Measurements from ENCODE around the gene NOTCH4. TPM values are rescaled to one million over a fixed set of nuclear protein-coding genes. Genes with fewer than 3 reads are reported as not detected.

The NOTCH4 gene
- total and polyA plus RNA-seq, 9 of the 15 experiments (the other 6 are each of a cell fraction or from before 2014, with no cell fraction given): 0.24 to 4.3 (median 1.7) TPM

DNA sequence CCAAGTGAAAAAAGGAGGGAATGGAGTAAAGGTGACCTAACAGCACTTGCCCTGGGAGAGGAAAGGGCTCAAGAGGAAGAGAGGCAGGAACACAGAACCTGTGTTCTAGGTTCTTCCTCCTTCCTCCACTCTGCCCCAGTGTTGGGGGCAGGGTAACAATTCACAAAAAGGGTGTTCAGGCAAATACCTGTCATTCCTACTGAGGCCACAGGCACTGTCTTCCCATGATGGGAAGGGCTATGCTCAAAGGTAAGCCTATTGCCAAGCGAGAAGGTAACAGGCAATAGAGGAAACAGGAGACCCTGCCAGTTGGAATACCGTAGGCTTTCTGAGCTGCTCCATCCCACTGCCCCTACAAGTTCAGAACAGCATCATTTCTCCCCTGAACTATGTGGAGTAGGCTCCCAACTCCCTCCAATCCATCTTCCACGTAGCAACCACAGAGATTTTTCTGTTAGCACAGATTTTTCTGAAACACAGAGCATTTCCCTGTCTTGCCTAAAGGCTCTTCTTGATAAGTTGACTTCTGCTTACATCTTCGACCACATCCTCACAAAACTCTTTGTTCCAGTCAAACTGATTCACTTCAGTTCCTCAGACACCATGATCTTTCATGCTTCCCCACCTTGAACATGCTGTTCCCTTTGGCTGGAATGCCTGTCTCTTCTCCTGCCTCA lies 50.7 kb downstream of the NOTCH4 start:
- H3K27me3 ChIP-seq (ENCODE audit: control insufficient read depth in 2 of 2, insufficient read depth in 2 of 2, low read length in 2 of 2): no peaks in the 10 kb centered on the region
- TF ChIP-seq ZBTB43 (CRISPR knock-in tag; IDR thresholded peaks at IDR 0.05) (0 out of 2 replicates have a peak, but pooled peaks have one; percentile 37), RCOR1 (IDR thresholded peaks at IDR 0.05; ENCODE audit: borderline replicate concordance in 1 of 2, low read depth in 2 of 2, low read length in 2 of 2) (0 out of 4 replicates have a peak, but pooled peaks of 1 of the 2 experiments have one; percentile 16), SRSF1 (IDR thresholded peaks at IDR 0.05; ENCODE audit: low read depth, low read length) (no peak), WHSC1 (IDR thresholded peaks at IDR 0.05; ENCODE audit: low read length) (no peak), KDM1A (IDR thresholded peaks at IDR 0.05) (peak; percentile 46 to 66; a peak in 3 of 4 replicates), ATF7 (IDR thresholded peaks at IDR 0.05) (no peak), CBFB (CRISPR knock-in tag; IDR thresholded peaks at IDR 0.05) (0 out of 2 replicates have a peak, but pooled peaks have one; percentile 65), U2AF2 (optimal IDR thresholded peaks at IDR 0.05; ENCODE audit: low read depth, low read length) (no peak), HDAC1 (IDR thresholded peaks at IDR 0.05) (peak in 1 of 2 experiments; percentile 33; a peak in 1 of 4 replicates)
- TF ChIP-seq, protein P1, sequence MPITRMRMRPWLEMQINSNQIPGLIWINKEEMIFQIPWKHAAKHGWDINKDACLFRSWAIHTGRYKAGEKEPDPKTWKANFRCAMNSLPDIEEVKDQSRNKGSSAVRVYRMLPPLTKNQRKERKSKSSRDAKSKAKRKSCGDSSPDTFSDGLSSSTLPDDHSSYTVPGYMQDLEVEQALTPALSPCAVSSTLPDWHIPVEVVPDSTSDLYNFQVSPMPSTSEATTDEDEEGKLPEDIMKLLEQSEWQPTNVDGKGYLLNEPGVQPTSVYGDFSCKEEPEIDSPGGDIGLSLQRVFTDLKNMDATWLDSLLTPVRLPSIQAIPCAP (CRISPR knock-in tag; IDR thresholded peaks at IDR 0.05; ENCODE audit: borderline replicate concordance): no peak
- TF ChIP-seq, protein P2, sequence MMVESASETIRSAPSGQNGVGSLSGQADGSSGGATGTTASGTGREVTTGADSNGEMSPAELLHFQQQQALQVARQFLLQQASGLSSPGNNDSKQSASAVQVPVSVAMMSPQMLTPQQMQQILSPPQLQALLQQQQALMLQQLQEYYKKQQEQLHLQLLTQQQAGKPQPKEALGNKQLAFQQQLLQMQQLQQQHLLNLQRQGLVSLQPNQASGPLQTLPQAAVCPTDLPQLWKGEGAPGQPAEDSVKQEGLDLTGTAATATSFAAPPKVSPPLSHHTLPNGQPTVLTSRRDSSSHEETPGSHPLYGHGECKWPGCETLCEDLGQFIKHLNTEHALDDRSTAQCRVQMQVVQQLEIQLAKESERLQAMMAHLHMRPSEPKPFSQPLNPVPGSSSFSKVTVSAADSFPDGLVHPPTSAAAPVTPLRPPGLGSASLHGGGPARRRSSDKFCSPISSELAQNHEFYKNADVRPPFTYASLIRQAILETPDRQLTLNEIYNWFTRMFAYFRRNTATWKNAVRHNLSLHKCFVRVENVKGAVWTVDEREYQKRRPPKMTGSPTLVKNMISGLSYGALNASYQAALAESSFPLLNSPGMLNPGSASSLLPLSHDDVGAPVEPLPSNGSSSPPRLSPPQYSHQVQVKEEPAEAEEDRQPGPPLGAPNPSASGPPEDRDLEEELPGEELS (CRISPR knock-in tag; IDR thresholded peaks at IDR 0.05; ENCODE audit: borderline replicate concordance): 0 out of 2 replicates have a peak, but pooled peaks have one; percentile 36
- in situ Hi-C loops (cut with MboI): no loop called here
- ChIA-PET CTCF (ENCODE audit: low intra/inter-chr PET ratio) (no interaction called here), POLR2A (interaction anchor here (0.5 to 1.4 kb wide), 4 partner anchors 9 to 24 kb away, joined by 3 to 5 read pairs (median 4); partner anchors contain the start of gene PBX2)
- no peak for DNase-seq (ENCODE audit: extremely low read depth in 1 of 4, low spot score in 3 of 4)
- 63% methylated on average over 4 of the region's 4 CpGs for WGBS (ENCODE audit: insufficient coverage, low coverage, missing lambda C conversion rate)
- H3K36me3 ChIP-seq (ENCODE audit: control insufficient read depth, insufficient read depth, low read length): peaks cover 45% of the 10 kb centered on the region
- peak overlapping the region; percentile 15; the same call in 1 of the 2 replicates for H3K4me2 ChIP-seq (ENCODE audit: insufficient read depth, low read length)
- no peak overlapping the region; the same call in 2 of the 3 replicates for H3K27ac ChIP-seq (ENCODE audit: extremely low read depth, low read depth, low read length)
- H3K4me1 ChIP-seq (replicated peaks in 1 of 2; ENCODE audit: control insufficient read depth in 2 of 2, insufficient read depth in 2 of 2, low read length in 2 of 2): peaks cover 37 to 55% of the 10 kb centered on the region in 2 experiments
- intact Hi-C loops (cut with micrococcal nuclease): loop anchor here (10.0 kb wide), 2 partner anchors 348 to 508 kb away; partner anchors contain the start of genes C6orf47, CSNK2B, GPANK1 and HSPA1B
- H3K4me3 ChIP-seq: no peak overlapping the region
- no TSS peak for BruUV-seq (replicated peaks)
- ATAC-seq: no peak
- no peaks in the 10 kb centered on the region for H3K9me1 ChIP-seq (ENCODE audit: control insufficient read depth, insufficient read depth, low read length)
- no peaks in the 10 kb centered on the region for H3K9me3 ChIP-seq (replicated peaks; ENCODE audit: control insufficient read depth, insufficient read depth, low read depth, low read length)
- no peak for FAIRE-seq
- H3K9ac ChIP-seq (ENCODE audit: insufficient read depth in 1 of 2, low read depth in 2 of 2, low read length in 2 of 2): peak overlapping the region; percentile 4 to 31; a peak in 1 of 4 replicates
- H2AFZ ChIP-seq (ENCODE audit: low read depth, low read length): no peak overlapping the region
- H3K79me2 ChIP-seq (ENCODE audit: control insufficient read depth, insufficient read depth, low read length): peaks cover 47% of the 10 kb centered on the region
- H4K20me1 ChIP-seq (replicated peaks; ENCODE audit: control insufficient read depth, insufficient read depth, low read length): no peaks in the 10 kb centered on the region

All from K562 (cell line).